ENCODE measurements around the gene HOXD11.

Gene HOXD11

GRCh38 chr2:176106581-176107539 is at the start of gene HOXD11:
HOXD11 (plus strand) TSS chr2:176107280; CDS start chr2:176107356, 76 bp downstream.
- DNase-seq, result no peak

GRCh38 chr2:176063958-176064357 is 43.1 kb upstream of the HOXD11 start:
- no peak for DNase-seq

DNA sequence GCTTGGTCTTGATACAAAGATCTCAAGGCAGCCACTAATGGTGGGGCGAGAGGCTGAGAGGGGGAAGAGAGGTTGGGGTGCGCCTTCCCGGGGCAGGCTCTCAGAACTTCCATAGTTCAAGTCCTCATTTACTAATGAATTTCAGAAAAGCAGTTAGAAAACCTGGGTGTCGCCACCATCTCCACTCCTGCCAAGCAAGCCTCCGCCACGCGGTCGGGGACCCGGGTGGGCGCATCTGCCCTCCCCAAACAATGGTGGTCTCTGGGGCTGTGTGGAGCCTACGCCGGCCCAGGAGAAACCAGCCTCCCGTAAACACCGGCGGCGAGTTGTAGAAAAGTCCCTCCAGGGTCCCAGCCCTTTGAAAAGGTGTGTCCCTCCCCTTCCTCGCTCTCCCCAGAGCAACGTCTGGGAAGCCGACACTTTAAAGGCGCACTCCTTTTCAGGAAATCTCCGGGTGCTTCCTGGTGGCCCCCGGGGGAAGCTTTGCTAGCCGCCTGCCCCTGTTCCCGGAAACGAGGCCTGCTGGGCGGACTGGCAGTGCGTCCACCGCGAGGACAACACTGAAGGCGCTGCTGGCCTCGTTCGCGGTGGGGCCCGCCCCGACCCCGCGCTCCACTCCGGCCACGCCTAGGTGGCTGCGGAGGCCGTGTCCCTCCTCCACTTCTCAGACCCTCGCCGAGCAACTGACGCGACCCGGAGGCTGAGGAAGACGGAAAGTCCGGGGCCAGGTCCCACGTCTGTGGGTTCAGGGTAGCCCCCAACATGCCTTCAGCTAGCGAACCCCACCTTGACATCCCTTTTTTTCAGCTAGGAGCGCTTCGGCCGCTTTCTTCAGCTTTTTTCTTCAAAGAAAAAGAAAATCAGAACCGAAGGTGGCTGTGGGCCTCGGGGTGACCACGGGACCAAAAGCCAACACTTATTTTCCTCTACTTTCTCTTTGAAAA is 40.2 kb upstream of the HOXD11 start:
- no peak for DNase-seq

GRCh38 chr2:176067589-176068418 is 39.3 kb upstream of the HOXD11 start:
- no peak for DNase-seq

GRCh38 chr2:176068419-176068832 is 38.7 kb upstream of the HOXD11 start:
- no peak for DNase-seq

GRCh38 chr2:176071330-176072291 is 35.5 kb upstream of the HOXD11 start:
- no peak for DNase-seq

GRCh38 chr2:176072292-176072669 is 34.8 kb upstream of the HOXD11 start:
- DNase-seq, result no peak

GRCh38 chr2:176072951-176073904 is 33.9 kb upstream of the HOXD11 start:
- DNase-seq, result no peak

DNA sequence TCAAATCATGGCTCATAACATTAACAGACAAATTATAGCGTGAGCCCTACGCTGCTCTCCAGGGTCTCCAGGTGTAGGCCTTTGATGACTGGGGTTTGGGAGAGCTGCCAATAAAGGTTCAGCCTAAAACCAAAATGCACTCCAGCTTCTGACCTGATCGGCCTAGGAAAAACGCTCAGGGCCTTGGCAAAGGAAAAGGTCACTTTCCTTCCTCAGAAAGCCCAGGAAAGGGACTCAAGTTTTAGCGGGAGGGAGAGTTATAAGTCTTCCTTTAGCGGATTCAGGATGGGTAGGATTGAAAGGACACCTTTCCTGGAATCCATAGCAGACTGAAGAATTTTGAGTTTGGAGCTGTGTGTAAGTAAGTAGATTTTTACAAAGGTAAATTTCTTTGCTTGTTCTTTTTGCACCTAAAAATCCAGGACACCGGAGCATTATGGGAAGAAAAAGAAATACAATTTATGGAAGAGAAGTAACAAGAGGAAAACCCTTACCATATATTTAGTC is 32.1 kb upstream of the HOXD11 start:
- DNase-seq, result no peak

GRCh38 chr2:176075481-176075880 is 31.6 kb upstream of the HOXD11 start:
- no peak for DNase-seq

DNA sequence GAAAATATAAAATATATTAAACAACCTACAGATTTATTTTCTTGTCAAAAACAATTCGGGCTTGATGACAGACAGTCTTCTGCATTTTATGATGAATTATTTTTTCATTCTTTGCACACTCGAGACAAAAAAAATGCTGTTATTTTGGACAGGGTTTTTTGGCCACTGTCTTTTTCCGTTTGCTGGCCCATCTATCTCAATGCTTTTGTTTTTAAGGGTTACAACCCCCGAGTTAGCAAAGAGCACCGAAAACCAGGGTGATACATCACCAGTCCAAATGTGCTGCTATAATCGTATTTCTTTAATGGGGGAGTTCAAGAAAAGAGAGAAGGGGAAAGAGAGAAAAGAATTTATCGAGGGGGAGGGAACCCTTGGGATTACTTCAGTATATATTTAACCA is 31.0 kb upstream of the HOXD11 start:
- no peak for DNase-seq

DNA sequence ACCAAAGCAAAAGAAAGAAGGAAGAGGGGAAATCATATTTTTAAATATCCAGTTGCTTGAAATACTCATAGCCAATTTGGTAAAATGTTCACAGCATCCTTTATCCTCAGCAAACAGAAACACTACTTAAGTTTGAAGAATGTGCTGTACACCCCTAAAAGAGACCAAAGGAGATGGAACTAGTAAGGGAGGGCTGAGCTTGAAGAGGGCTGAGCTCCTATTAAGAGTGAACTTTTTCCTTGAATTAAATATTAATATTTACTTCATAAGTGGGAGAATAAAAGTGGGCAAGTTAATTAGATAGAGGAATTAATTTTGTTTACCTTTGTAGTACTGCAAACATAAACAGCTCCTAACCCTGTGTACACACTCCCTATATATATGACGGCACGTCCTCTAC is 30.3 kb upstream of the HOXD11 start:
- no peak for DNase-seq

DNA sequence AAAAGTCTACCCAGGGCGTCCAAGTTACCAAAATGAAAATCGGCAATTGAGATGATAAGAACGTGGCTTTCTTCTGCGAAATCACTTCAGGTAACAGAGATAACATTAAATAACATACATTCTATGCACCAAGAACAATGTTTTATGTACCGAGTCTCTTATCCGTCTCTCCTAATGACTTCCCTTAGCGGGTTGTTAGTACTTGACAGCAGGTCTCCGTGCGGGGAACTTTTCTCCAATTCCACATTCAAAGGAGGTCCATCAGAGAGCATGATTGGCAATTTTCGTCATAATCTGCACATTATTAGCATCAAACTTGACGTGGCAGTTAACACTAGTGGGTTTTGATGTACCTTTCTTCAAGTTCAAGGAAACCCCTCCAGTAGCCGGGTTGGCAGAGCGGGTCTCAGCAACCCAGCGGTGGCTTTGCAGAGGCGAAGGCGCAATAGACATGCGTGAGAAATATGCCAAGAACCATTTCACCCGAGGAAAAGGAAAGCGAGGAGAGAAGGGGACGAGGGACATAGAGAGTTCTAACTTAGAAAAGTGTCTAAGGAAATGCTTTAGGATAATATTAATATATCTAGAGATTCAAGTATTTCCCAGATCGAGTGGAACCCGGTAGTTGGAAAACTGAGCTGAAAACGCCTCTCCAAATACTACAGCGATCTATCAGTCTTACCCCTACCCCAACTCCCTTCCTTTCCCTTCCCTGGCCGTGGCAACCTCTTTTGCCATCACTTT is 28.4 kb upstream of the HOXD11 start:
- DNase-seq, result no peak

GRCh38 chr2:176079285-176079830 is 27.7 kb upstream of the HOXD11 start:
- DNase-seq, result no peak

- DNase-seq, result no peak
These were observed 27.1 kb upstream of the HOXD11 start for GRCh38 chr2:176079831-176080539.

- DNase-seq, result no peak
These were observed 26.3 kb upstream of the HOXD11 start for GRCh38 chr2:176080540-176081375.

DNA sequence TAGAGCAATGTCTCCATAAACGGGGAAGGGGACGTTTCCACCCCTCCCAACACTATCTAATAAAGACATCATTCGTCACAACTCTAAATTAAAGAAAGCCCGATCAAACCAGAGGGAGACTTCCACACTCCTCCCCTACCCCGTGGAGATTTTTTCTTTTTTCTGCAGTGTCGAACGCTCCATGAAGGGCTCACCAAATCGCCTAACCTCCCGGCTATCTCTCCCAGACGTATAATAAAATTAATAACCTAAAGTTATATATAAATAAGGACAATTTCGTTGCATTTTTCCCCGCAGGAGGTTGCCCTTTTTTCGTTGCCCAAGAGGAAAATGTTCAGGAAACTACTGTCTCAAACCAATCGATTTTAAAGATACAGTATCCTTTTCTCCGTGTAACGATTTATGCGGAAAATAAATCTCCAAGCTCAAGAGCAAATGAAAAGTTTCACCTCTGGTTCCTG is 25.7 kb upstream of the HOXD11 start:
- no peak for DNase-seq

Measured in cerebellar nuclear complex (tissue), 1 donor.